ENCODE data around the gene SAAL1. TPM values are rescaled to one million over a fixed set of nuclear protein-coding genes. Genes with fewer than 3 reads are reported as not detected.

The SAAL1 gene
- total RNA-seq, 1 experiment from 2014 or later, result 32.1 TPM

DNA sequence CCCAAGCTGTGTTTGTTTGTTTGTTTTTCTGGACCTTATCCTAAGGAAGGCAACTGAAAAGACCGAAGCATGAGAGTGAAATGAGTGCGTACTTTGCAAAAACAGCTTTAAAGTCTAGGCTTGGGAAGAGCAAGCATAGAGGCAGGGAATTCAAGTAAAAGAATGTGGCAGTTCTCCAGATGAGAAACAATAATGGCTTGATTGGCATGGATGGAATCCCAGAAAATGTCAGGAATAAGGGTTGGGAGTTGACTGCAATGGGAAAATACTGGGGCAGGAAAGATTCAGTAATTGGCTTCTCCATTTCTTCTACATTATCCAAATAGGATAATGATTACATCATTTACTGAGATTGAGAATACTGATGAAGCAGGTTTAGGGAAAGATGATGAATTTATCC, 17.5 kb downstream of the SAAL1 start:
- Histone ChIP-seq H3K9me3 (ENCODE audit: insufficient read depth, low read depth) (no peaks in the 10 kb centered on the region), H3F3A (ENCODE audit: insufficient read depth, low read depth) (no peaks in the 10 kb centered on the region), H3K4me1 (replicated peaks; ENCODE audit: insufficient read depth) (no peaks in the 10 kb centered on the region), H3K27ac (no peak overlapping the region), H3K36me3 (ENCODE audit: low read depth) (peaks cover 28% of the 10 kb centered on the region), H3K4me2 (no peak overlapping the region), H3K9me2 (ENCODE audit: insufficient read depth) (no peaks in the 10 kb centered on the region), H3K4me3 (no peak overlapping the region), H3K27me3 (ENCODE audit: insufficient read depth, low read depth) (no peaks in the 10 kb centered on the region), H2AFZ (no peak overlapping the region), H4K20me1 (ENCODE audit: insufficient read depth) (no peaks in the 10 kb centered on the region; the same call in 1 of the 2 replicates), H3K79me2 (ENCODE audit: low read depth) (no peaks in the 10 kb centered on the region)
- intact Hi-C loops (cut with micrococcal nuclease; ENCODE audit: unreplicated experiment), result no loop called here
- ChIA-PET POLR2A (ENCODE audit: unreplicated experiment) (no interaction called here), CTCF (no interaction called here)
- DNase-seq, result no peak
- TF ChIP-seq, protein P1, sequence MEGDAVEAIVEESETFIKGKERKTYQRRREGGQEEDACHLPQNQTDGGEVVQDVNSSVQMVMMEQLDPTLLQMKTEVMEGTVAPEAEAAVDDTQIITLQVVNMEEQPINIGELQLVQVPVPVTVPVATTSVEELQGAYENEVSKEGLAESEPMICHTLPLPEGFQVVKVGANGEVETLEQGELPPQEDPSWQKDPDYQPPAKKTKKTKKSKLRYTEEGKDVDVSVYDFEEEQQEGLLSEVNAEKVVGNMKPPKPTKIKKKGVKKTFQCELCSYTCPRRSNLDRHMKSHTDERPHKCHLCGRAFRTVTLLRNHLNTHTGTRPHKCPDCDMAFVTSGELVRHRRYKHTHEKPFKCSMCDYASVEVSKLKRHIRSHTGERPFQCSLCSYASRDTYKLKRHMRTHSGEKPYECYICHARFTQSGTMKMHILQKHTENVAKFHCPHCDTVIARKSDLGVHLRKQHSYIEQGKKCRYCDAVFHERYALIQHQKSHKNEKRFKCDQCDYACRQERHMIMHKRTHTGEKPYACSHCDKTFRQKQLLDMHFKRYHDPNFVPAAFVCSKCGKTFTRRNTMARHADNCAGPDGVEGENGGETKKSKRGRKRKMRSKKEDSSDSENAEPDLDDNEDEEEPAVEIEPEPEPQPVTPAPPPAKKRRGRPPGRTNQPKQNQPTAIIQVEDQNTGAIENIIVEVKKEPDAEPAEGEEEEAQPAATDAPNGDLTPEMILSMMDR (conservative IDR thresholded peaks at IDR 0.05), result no peak
- TF ChIP-seq EZH2 (IDR thresholded peaks at IDR 0.05; ENCODE audit: low read depth), result no peak
- no TSS peak for BruUV-seq (replicated peaks)

DNA sequence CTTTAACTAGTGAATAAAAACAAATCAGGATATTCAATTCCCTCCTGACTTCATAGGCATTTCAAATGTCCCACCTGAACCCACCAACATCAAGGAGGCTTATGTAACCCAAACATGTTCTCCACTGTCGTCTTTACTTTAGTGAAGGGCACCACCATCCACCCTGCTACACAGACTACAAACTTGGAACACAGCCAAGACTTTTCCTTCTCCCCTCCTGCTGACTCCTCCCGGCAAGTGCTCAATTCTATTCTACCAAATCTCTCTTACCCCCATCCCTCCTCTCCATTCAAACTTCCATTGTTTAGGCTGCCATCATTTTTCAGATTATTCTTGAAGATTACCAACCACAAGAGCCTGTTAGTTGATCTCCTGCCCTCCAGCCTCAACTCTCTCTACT, 24.3 kb downstream of the SAAL1 start:
- ChIA-PET CTCF (no interaction called here), POLR2A (ENCODE audit: unreplicated experiment) (interaction anchor here (0.6 kb wide), 1 partner anchor 641 kb away, joined by 3 read pairs; no protein-coding TSS in a partner anchor)
- H3K27ac ChIP-seq, result no peak overlapping the region
- H3K36me3 ChIP-seq (ENCODE audit: low read depth), result peaks cover 16% of the 10 kb centered on the region
- H3K9me2 ChIP-seq (ENCODE audit: insufficient read depth), result no peaks in the 10 kb centered on the region
- BruUV-seq (replicated peaks), result no TSS peak
- no peaks in the 10 kb centered on the region for H3F3A ChIP-seq (ENCODE audit: insufficient read depth, low read depth)
- TF ChIP-seq, protein P1 (conservative IDR thresholded peaks at IDR 0.05), result no peak
- TF ChIP-seq EZH2 (IDR thresholded peaks at IDR 0.05; ENCODE audit: low read depth), result no peak
- no peak overlapping the region for H3K4me2 ChIP-seq
- H3K4me1 ChIP-seq (replicated peaks; ENCODE audit: insufficient read depth), result no peaks in the 10 kb centered on the region
- DNase-seq, result no peak
- intact Hi-C loops (cut with micrococcal nuclease; ENCODE audit: unreplicated experiment), result no loop called here
- H3K9me3 ChIP-seq (ENCODE audit: insufficient read depth, low read depth), result no peaks in the 10 kb centered on the region
- no peaks in the 10 kb centered on the region for H3K79me2 ChIP-seq (ENCODE audit: low read depth)
- no peak overlapping the region for H3K4me3 ChIP-seq
- H4K20me1 ChIP-seq (ENCODE audit: insufficient read depth), result no peaks in the 10 kb centered on the region
- H3K27me3 ChIP-seq (ENCODE audit: insufficient read depth, low read depth), result no peaks in the 10 kb centered on the region
- H2AFZ ChIP-seq, result no peak overlapping the region

DNA sequence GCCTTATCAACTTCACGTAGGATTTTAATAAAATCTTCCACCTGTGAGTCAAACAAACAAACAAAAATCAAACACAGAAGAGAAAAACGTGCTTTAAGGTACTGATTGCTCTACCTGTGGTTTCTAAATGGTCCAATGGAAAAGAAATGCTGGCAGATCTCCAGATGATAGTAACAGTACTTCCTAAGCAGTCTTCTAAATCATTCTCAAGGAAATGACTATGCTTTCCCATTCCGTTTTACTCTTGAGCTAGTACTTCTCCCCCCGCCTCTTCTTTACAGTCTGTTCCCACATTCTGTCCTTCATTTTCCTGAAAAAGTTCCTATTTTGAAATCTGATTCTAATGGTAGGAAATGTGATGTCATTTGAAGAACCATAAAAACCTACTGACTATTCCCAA, 25.4 kb downstream of the SAAL1 start:
- intact Hi-C loops (cut with micrococcal nuclease; ENCODE audit: unreplicated experiment), result no loop called here
- Histone ChIP-seq H3K27ac (no peak overlapping the region), H3K9me2 (ENCODE audit: insufficient read depth) (no peaks in the 10 kb centered on the region), H3K79me2 (ENCODE audit: low read depth) (no peaks in the 10 kb centered on the region), H4K20me1 (ENCODE audit: insufficient read depth) (no peaks in the 10 kb centered on the region), H3K36me3 (ENCODE audit: low read depth) (peaks cover 12% of the 10 kb centered on the region), H3K4me3 (no peak overlapping the region), H3K27me3 (ENCODE audit: insufficient read depth, low read depth) (no peaks in the 10 kb centered on the region), H3K9me3 (ENCODE audit: insufficient read depth, low read depth) (no peaks in the 10 kb centered on the region), H2AFZ (no peak overlapping the region), H3K4me2 (no peak overlapping the region), H3F3A (ENCODE audit: insufficient read depth, low read depth) (no peaks in the 10 kb centered on the region), H3K4me1 (replicated peaks; ENCODE audit: insufficient read depth) (no peaks in the 10 kb centered on the region)
- no peak for DNase-seq
- ChIA-PET POLR2A (ENCODE audit: unreplicated experiment) (no interaction called here), CTCF (no interaction called here)
- BruUV-seq (replicated peaks), result no TSS peak
- TF ChIP-seq, protein P1 (conservative IDR thresholded peaks at IDR 0.05), result no peak
- TF ChIP-seq EZH2 (IDR thresholded peaks at IDR 0.05; ENCODE audit: low read depth), result no peak

Measured in PC-9 (cell line).